Esophagus squamous epithelium (tissue), 5 donors: ENCODE data around the gene LAPTM5. TPM values are rescaled to one million over a fixed set of nuclear protein-coding genes. Genes with fewer than 3 reads are reported as not detected.

Experiments
- DNase-seq: peaks from one replicate; lab custom pipeline; 2025; lab: John Stamatoyannopoulos, UW
- H3K27ac ChIP-seq, 4 donors: fragments of 200-600 bp; sonication (generic); one replicate each; pipeline ENCODE4 v1.5.1; 2016 to 2019; ENCODE audit warnings: mild to moderate bottlenecking in 1 of 4
- H3K27me3 ChIP-seq, 4 donors: fragments of 200-600 bp; sonication (generic); 1 replicate in 3 of 4; 2 replicates in 1 of 4; pipeline versions ENCODE4 v1.5.1 to v1.6.0; 2017 to 2021; ENCODE audit warnings: antibody characterized with exemption in 1 of 4
- H3K36me3 ChIP-seq, 3 donors: fragments of 200-600 bp; sonication (generic); one replicate each; pipeline ENCODE4 v1.5.1; 2016 to 2019
- H3K4me1 ChIP-seq, 3 donors: fragments of 200-600 bp; sonication (generic); one replicate each; pipeline ENCODE4 v1.5.1; 2017 to 2019
- H3K4me3 ChIP-seq, 4 donors: fragments of 200-600 bp; sonication (generic); 1 replicate in 3 of 4; 2 replicates in 1 of 4; pipeline ENCODE4 v1.5.1; 2016 to 2019; ENCODE audit warnings: mild to moderate bottlenecking in 2 of 4, moderate library complexity in 1 of 4
- H3K9me3 ChIP-seq, 3 donors: fragments of 200-600 bp; sonication (generic); one replicate each; pipeline ENCODE4 v1.5.1; 2016 to 2019
- POLR2A ChIP-seq, 4 donors: fragments of 450-650 bp; IDR thresholded peaks; one replicate each; pipeline ENCODE4 v1.6.1; 2017; ENCODE audit warnings: antibody characterized with exemption in 4 of 4, mild to moderate bottlenecking in 4 of 4, moderate library complexity in 3 of 4
- WGBS, 2 donors: methylation state at CpG; one replicate each; pipeline ENCODE4 v1.1.5; 2018; 5-methylcytosine and 5-hydroxymethylcytosine counted together
- intact Hi-C: fragments of 100-400 bp; cut with DNase I; formaldehyde crosslinking; loops from one replicate; pipeline ENCODE4 v1.15.0; 2022
- total RNA-seq, 4 donors: library from RNA; depleted of rRNA; stranded (reverse); fragments of >200 nt; gene quantifications; one replicate each; pipeline ENCODE4 v1.1.0, GENCODE V29; 2016
- TF ChIP-seq, protein P1 (sequence below), 6 experiments: fragments of 450-650 bp in 4 of 6; fragments of 200-600 bp in 2 of 6; sonication (generic) in 2 of 6; IDR thresholded peaks; one replicate each; pipeline ENCODE4 v1.5.1; 2016 to 2019; ENCODE audit warnings: antibody characterized with exemption in 6 of 6, mild to moderate bottlenecking in 4 of 6, moderate library complexity in 4 of 6
- donor health status: DM: yes; HTN: yes; CAD: no.

The LAPTM5 gene
- total RNA-seq, 4 donors from 2014 or later = 6.3 to 53.4 (median 24.6) TPM

DNA sequence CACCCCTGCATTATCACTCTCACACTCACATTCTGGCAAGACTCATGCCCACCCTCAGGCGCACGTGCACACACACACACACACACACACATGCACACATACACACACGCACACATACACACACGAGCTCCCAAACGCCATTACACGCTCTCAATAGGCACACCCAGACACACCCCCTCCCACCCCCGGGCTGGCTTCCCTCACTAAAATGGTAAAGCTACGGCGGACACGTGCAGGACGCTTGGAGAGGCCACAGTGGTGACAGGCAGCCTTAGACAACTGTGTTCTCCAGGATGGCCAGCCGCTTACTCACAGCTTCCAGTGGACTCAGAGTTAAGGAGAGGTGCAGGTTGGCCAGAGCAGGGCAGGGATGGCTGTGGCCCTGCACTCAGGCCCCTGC is 44.3 kb downstream of the LAPTM5 start:
- Histone ChIP-seq H3K27ac (no peak overlapping the region), H3K4me3 (no peak overlapping the region), H3K27me3 (peaks cover 0 to 10% (median 0%) of the 10 kb centered on the region in 4 donors), H3K36me3 (no peaks in the 10 kb centered on the region), H3K9me3 (peaks cover 0 to 8% (median 6%) of the 10 kb centered on the region in 3 donors), H3K4me1 (peaks cover 0 to 22% (median 2%) of the 10 kb centered on the region in 3 donors)
- no peak for TF ChIP-seq POLR2A (IDR thresholded peaks at IDR 0.05)
- TF ChIP-seq, protein P1, sequence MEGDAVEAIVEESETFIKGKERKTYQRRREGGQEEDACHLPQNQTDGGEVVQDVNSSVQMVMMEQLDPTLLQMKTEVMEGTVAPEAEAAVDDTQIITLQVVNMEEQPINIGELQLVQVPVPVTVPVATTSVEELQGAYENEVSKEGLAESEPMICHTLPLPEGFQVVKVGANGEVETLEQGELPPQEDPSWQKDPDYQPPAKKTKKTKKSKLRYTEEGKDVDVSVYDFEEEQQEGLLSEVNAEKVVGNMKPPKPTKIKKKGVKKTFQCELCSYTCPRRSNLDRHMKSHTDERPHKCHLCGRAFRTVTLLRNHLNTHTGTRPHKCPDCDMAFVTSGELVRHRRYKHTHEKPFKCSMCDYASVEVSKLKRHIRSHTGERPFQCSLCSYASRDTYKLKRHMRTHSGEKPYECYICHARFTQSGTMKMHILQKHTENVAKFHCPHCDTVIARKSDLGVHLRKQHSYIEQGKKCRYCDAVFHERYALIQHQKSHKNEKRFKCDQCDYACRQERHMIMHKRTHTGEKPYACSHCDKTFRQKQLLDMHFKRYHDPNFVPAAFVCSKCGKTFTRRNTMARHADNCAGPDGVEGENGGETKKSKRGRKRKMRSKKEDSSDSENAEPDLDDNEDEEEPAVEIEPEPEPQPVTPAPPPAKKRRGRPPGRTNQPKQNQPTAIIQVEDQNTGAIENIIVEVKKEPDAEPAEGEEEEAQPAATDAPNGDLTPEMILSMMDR (IDR thresholded peaks at IDR 0.05) = no peak
- 28 to 47% methylated on average over 10 to 12 of the region's 12 CpGs for WGBS, 2 donors
- no peak for DNase-seq
- intact Hi-C loops = no loop called here

- peaks cover 0 to 23% (median 0%) of the 10 kb centered on the region in 3 donors for H3K4me1 ChIP-seq
- 80 to 94% methylated on average over 5 to 6 of the region's 6 CpGs for WGBS, 2 donors
- no peaks in the 10 kb centered on the region for H3K36me3 ChIP-seq
- DNase-seq = no peak
- no peak overlapping the region for H3K27ac ChIP-seq
- peaks cover 0 to 8% (median 6%) of the 10 kb centered on the region in 3 donors for H3K9me3 ChIP-seq
- peaks cover 0 to 15% (median 0%) of the 10 kb centered on the region in 4 donors for H3K27me3 ChIP-seq
- H3K4me3 ChIP-seq = no peak overlapping the region
- intact Hi-C loops = no loop called here
- TF ChIP-seq, protein P1 (IDR thresholded peaks at IDR 0.05) = no peak
- no peak for TF ChIP-seq POLR2A (IDR thresholded peaks at IDR 0.05)
Observed at GRCh38 chr1:30712583-30712982, 45.0 kb downstream of the LAPTM5 start.

- TF ChIP-seq POLR2A (IDR thresholded peaks at IDR 0.05) = no peak
- TF ChIP-seq, protein P1 (IDR thresholded peaks at IDR 0.05) = no peak
- no peak overlapping the region for H3K27ac ChIP-seq
- peaks cover 0 to 41% (median 0%) of the 10 kb centered on the region in 3 donors for H3K4me1 ChIP-seq
- H3K4me3 ChIP-seq = no peak overlapping the region
- peaks cover 0 to 23% (median 0%) of the 10 kb centered on the region in 4 donors for H3K27me3 ChIP-seq
- no peak for DNase-seq
- H3K9me3 ChIP-seq = peaks cover 0 to 3% (median 2%) of the 10 kb centered on the region in 3 donors
- intact Hi-C loops = no loop called here
- 49 to 67% methylated on average over 1 to 2 of the region's 2 CpGs for WGBS, 2 donors
- H3K36me3 ChIP-seq = no peaks in the 10 kb centered on the region
Observed at GRCh38 chr1:30710407-30710806, 47.2 kb downstream of the LAPTM5 start.

DNA sequence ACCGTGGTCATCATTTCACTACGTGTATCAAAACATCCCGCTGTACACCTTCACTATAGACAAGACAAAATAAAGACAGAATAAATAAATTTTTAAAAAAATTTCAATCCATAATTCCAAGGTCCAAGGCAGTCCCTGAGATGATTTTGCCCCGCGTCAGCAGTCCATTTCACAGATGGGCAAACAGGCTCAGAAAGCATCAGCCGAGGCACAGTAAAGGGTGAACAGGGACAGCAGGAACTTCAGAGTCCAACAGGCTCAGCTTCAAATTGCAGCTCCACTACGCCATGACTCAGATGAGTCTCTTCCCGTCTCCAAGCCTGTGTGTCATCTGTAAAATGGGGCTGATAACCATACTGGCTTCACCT is 49.2 kb downstream of the LAPTM5 start:
- no peak overlapping the region for H3K4me3 ChIP-seq
- no peak for DNase-seq
- no peak for TF ChIP-seq POLR2A (IDR thresholded peaks at IDR 0.05)
- TF ChIP-seq, protein P1 (IDR thresholded peaks at IDR 0.05) = no peak
- H3K36me3 ChIP-seq = no peaks in the 10 kb centered on the region
- intact Hi-C loops = loop anchor here (5.0 kb wide), 1 partner anchor 1471 kb away; the partner anchor contains the start of gene PTPRU
- H3K9me3 ChIP-seq = no peaks in the 10 kb centered on the region
- peaks cover 5 to 39% (median 6%) of the 10 kb centered on the region in 3 donors for H3K4me1 ChIP-seq
- 43 to 44% methylated on average over 8 of the region's 8 CpGs for WGBS, 2 donors
- H3K27ac ChIP-seq = no peak overlapping the region
- peaks cover 0 to 23% (median 0%) of the 10 kb centered on the region in 4 donors for H3K27me3 ChIP-seq

DNA sequence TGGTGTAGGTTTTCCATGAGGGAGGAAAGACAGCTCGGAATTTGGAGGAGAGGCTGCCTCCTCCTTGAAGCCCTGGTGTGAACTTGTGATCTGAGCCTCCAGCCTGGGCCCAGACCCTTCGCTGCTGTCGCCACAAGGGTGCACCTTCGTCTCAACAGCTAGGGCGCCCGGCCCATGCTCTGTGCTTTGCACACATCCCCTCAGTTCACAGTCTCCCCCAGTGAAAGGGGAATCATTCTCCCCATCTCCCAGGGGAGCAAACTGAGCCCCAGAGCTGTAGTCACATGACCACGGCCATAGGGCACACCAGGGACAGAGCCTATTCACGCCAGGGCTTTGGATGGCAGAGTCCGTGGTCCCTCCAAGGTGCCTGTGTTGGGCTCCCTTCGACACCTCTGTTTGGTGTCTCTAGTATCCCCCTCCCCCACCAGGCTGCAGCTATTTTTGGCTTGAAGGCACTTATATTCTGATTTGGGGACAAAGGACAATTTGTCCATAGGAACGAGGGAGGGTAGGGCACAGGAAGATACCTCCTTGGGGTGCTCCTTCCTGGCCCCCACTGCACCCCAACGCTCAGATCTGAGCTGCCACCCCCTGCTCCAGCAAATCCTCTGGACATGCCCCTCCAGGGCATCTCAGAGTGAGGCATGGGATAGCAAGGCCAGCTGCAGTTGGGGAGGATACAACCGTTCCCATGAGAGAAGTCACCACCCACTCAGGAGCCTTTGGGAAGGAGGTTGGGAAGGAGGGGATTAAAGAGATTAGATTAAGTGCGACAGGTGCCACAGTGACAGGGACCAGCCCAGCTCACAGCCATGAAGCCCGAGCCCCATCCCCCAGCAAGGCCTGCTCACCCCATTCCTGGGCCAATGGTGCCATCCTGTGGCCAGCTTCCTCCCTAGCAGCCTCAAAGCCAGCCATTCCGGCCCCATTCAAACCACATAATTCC is 49.9 kb downstream of the LAPTM5 start:
- intact Hi-C loops = loop anchor here (5.0 kb wide), 1 partner anchor 1470 kb away; the partner anchor contains the start of gene PTPRU
- H3K9me3 ChIP-seq = no peaks in the 10 kb centered on the region
- no peak for TF ChIP-seq POLR2A (IDR thresholded peaks at IDR 0.05)
- TF ChIP-seq, protein P1 (IDR thresholded peaks at IDR 0.05) = peak; percentile 42 to 94 (median 78)
- peaks cover 5 to 39% (median 6%) of the 10 kb centered on the region in 3 donors for H3K4me1 ChIP-seq
- H3K36me3 ChIP-seq = no peaks in the 10 kb centered on the region
- H3K4me3 ChIP-seq = no peak overlapping the region
- DNase-seq = no peak
- no peak overlapping the region for H3K27ac ChIP-seq
- WGBS, 2 donors = 36 to 56% methylated on average over 9 to 13 of the region's 16 CpGs
- H3K27me3 ChIP-seq = peaks cover 0 to 23% (median 0%) of the 10 kb centered on the region in 4 donors
